Stimulated activated naive CD8-positive, alpha-beta T cell treated with anti-CD3 and anti-CD28 coated beads, Interleukin-15, amount 100 ng/mL, for 72 hours (primary cell): ENCODE measurements around the gene TIPRL.
"Not testable (repeated sequence)": the region's sequence is repeated elsewhere in the genome, so short reads cannot be mapped to it uniquely, and the experiment has no call there.

Experiments used
- ATAC-seq: fragments of 150-1000 bp; cut with Tn5 transposase; 2 replicates; pipeline ENCODE4 v1.10.0; 2021; ENCODE audit warnings: mild to moderate bottlenecking, moderate library complexity
- DNase-seq, 2 donors: peaks; one replicate each; pipeline ENCODE4 v3.0.0; 2021 to 2022
- H3K27ac Mint-ChIP-seq, 2 donors: one replicate each; pipeline ENCODE4 v1.8.0; 2022; ENCODE audit warnings: mild to moderate bottlenecking in 2 of 2, mixed read lengths in 2 of 2, moderate library complexity in 2 of 2
- H3K27me3 Mint-ChIP-seq: one replicate; pipeline ENCODE4 v1.8.0; 2022; ENCODE audit warnings: mixed read lengths
- H3K4me1 Mint-ChIP-seq: one replicate; pipeline ENCODE4 v1.8.0; 2022; ENCODE audit warnings: mild to moderate bottlenecking, mixed read lengths
- H3K4me3 Mint-ChIP-seq, 2 donors: one replicate each; pipeline ENCODE4 v1.8.0; 2022; ENCODE audit warnings: mild to moderate bottlenecking in 2 of 2, mixed read lengths in 2 of 2, moderate library complexity in 1 of 2
- H3K9me3 Mint-ChIP-seq, 2 donors: one replicate each; pipeline ENCODE4 v1.8.0; 2022; ENCODE audit warnings: mixed read lengths in 2 of 2

TIPRL gene

DNA sequence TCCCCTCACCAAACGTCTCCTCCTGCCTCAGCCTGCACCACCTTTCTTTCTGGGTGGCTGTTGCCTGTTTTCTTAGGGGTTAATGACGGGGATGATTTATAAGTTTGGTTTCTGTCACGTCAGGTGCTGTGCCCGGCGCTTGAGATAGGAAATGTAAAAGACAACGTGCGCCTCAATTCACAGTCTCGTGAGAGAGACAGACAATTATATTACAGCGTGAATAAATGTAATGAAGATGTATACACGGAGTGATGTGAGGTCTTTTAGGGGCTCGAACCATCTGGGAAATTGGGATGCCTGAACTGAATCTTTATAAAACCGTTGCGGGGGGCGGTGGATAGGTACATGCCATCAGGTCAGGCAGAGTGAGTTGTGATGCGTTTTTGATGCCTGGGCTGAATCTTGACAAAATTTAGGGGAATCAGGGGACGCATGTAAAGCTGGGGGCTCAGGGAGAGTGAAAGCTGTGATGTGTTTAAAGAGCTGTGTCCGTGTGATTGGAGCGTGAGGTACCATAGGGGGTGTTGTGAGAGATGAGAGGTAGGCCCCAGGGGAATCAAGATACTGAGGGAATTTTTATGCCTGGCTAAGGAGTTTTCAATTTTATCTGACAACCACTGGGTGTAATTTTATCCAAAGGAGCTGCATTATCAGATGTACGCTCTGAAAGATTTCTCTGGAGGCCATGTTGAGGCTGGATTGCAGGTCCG lies 831 bp downstream of the TIPRL start:
- Mint-ChIP-seq H3K9me3 (no peaks in the 10 kb centered on the region), H3K27ac (no peak overlapping the region), H3K4me3 (no peak overlapping the region), H3K27me3 (peaks cover 10% of the 10 kb centered on the region), H3K4me1 (peaks cover 6% of the 10 kb centered on the region)
- peak; percentile 21 for ATAC-seq
- DNase-seq, result peak in 1 of 2 donors; percentile 18

- DNase-seq (no peak), ATAC-seq (no peak)
- Mint-ChIP-seq H3K27ac (no peak overlapping the region), H3K4me3 (no peak overlapping the region), H3K9me3 (no peaks in the 10 kb centered on the region), H3K27me3 (peaks cover 6% of the 10 kb centered on the region), H3K4me1 (peaks cover 6% of the 10 kb centered on the region)
Measured at GRCh38 chr1:168180148-168180524, 1.4 kb downstream of the TIPRL start.

DNA sequence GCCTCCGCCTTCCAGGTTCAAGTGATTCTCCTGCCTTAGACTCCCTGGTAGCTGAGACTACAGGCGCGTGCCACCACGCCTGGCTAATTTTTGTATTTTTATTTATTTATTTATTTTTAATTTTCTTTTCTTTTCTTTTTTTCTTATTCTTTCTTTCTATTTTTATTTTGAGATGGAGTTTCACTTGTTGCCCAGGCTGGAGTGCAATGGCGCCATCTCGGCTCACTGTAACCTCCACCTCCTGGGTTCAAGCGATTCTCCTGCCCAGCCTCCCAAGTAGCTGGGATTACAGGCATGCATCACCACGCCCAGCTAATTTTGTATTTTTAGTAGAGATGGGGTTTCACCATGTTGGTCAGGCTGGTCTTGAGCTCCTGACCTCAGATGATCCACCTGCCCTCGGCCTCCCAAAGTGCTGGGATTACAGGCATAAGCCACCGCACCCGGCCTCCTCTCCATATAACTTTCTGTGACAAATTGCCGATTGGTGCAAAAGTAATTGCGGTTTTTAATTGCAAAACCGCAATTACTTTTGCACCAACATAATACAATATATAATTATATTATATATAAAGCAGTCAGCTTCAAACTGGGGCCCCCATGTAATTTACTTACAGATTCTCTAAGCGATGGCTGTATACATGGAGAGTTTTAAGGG lies 2.4 kb downstream of the TIPRL start:
- DNase-seq, ATAC-seq, H3K4me1 Mint-ChIP-seq, H3K9me3 Mint-ChIP-seq, H3K27me3 Mint-ChIP-seq: not testable (repeated sequence)
- Mint-ChIP-seq H3K27ac (peak overlapping the region in 1 of 2 donors; percentile 89), H3K4me3 (peak overlapping the region; percentile 56 to 68)

DNA sequence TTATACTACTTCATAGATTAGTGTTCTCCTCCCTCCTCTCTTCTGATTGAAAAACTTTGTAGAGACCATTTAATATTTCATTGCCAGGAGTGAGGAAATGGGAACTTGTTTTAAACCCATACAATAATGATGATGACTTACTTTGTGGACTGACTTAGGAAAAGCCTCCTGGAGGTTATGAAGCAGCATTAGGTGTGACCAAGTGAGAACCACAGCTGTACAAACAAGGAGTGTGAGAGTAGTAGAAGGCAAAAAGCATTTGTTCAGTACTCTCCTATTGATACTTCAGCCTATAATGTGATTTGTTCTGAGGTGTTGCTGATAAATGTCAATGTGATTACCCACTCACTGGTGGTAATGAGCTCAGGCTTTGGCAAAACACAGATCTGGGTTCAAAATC lies 8.4 kb downstream of the TIPRL start:
- ATAC-seq, result no peak
- H3K4me1 Mint-ChIP-seq, result peaks cover 6% of the 10 kb centered on the region
- no peaks in the 10 kb centered on the region for H3K27me3 Mint-ChIP-seq
- peak overlapping the region in 1 of 2 donors; percentile 24 for H3K27ac Mint-ChIP-seq
- no peak for DNase-seq
- H3K4me3 Mint-ChIP-seq, result no peak overlapping the region
- H3K9me3 Mint-ChIP-seq, result no peaks in the 10 kb centered on the region

- no peaks in the 10 kb centered on the region for H3K27me3 Mint-ChIP-seq
- no peaks in the 10 kb centered on the region for H3K4me1 Mint-ChIP-seq
- H3K27ac Mint-ChIP-seq, result no peak overlapping the region
- no peak overlapping the region for H3K4me3 Mint-ChIP-seq
- no peak for ATAC-seq
- no peaks in the 10 kb centered on the region for H3K9me3 Mint-ChIP-seq
- DNase-seq, result no peak
Measured at GRCh38 chr1:168190403-168190802, 11.6 kb downstream of the TIPRL start.

- H3K4me1 Mint-ChIP-seq, result no peaks in the 10 kb centered on the region
- H3K4me3 Mint-ChIP-seq, result no peak overlapping the region
- ATAC-seq, result no peak
Measured at GRCh38 chr1:168195199-168196135, 16.7 kb downstream of the TIPRL start.

DNA sequence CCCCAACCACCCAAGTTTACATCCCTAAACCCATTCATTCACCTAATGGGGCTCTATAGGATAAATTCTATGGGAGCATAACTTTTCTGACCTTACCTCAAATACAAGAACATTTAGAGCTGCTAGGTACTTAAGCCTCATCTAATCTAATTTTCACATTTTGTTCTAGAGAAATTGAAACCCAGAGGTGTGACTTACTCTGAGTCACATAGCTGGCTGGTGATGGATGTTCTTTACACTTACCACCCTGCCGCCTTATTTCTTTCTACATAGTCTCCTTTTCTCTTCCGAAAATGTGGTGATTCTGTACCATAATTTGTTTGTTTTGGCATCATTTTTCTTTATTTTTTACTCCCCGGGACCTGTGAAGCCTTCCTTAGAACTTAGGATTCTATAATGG lies 20.3 kb downstream of the TIPRL start:
- no peak for DNase-seq
- Mint-ChIP-seq H3K4me1 (no peaks in the 10 kb centered on the region), H3K4me3 (no peak overlapping the region), H3K27me3 (no peaks in the 10 kb centered on the region), H3K9me3 (no peaks in the 10 kb centered on the region), H3K27ac (no peak overlapping the region)
- no peak for ATAC-seq

More at GRCh38 chr1:168195199-168196135, 16.7 kb downstream of the TIPRL start:
- Mint-ChIP-seq H3K27me3 (no peaks in the 10 kb centered on the region), H3K27ac (peak overlapping the region in 1 of 2 donors; percentile 24), H3K9me3 (no peaks in the 10 kb centered on the region)
- DNase-seq, result no peak

GRCh38 chr1:168202941-168203654 lies 24.3 kb downstream of the TIPRL start:
- Mint-ChIP-seq H3K9me3 (peaks cover 0 to 6% of the 10 kb centered on the region in 2 donors), H3K27me3 (no peaks in the 10 kb centered on the region), H3K27ac (no peak overlapping the region), H3K4me1 (no peaks in the 10 kb centered on the region), H3K4me3 (no peak overlapping the region)
- ATAC-seq, result no peak
- no peak for DNase-seq

- no peaks in the 10 kb centered on the region for H3K4me1 Mint-ChIP-seq
- DNase-seq, result no peak
- no peak for ATAC-seq
- H3K9me3 Mint-ChIP-seq, result peaks cover under 1 to 8% of the 10 kb centered on the region in 2 donors
- H3K27ac Mint-ChIP-seq, result no peak overlapping the region
- no peak overlapping the region for H3K4me3 Mint-ChIP-seq
- H3K27me3 Mint-ChIP-seq, result no peaks in the 10 kb centered on the region
Measured at GRCh38 chr1:168206111-168206510, 27.3 kb downstream of the TIPRL start.

GRCh38 chr1:168207673-168208072 lies 28.9 kb downstream of the TIPRL start:
- H3K4me1 Mint-ChIP-seq, H3K27ac Mint-ChIP-seq: not testable (repeated sequence)

DNA sequence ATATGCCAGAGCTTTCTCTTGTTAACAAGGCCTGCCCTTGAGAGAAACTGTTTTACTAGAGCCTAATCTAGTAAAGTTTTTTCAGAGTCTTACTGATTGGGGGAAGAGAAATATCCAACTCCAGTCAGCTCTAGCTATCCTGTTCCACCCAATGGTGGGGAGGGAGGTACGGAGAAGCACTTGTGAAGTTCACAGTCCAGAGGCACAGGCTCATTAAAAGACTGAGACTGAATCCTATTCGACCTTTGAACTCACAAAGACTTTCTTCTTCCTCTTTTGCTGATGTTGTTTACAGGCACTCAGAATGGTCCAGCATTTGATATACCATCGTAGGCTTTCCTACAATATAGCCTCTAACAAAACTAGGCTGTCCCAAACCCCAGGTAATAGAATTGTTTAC lies 31.6 kb downstream of the TIPRL start:
- Mint-ChIP-seq H3K27ac (no peak overlapping the region), H3K27me3 (no peaks in the 10 kb centered on the region), H3K9me3 (peaks cover 18 to 21% of the 10 kb centered on the region in 2 donors), H3K4me1 (no peaks in the 10 kb centered on the region), H3K4me3 (no peak overlapping the region)
- DNase-seq, result no peak
- no peak for ATAC-seq

More at GRCh38 chr1:168207673-168208072, 28.9 kb downstream of the TIPRL start:
- not testable (repeated sequence) for DNase-seq, H3K27me3 Mint-ChIP-seq, ATAC-seq, H3K4me3 Mint-ChIP-seq
- H3K9me3 Mint-ChIP-seq, result peaks cover 11 to 14% of the 10 kb centered on the region in 2 donors

- Mint-ChIP-seq H3K9me3 (peaks cover 15 to 18% of the 10 kb centered on the region in 2 donors), H3K4me3 (no peak overlapping the region), H3K27me3 (no peaks in the 10 kb centered on the region), H3K4me1 (no peaks in the 10 kb centered on the region), H3K27ac (no peak overlapping the region)
- ATAC-seq, result no peak
- DNase-seq, result no peak
Measured at GRCh38 chr1:168213349-168213748, 34.6 kb downstream of the TIPRL start.

GRCh38 chr1:168216171-168216570 lies 37.4 kb downstream of the TIPRL start:
- ATAC-seq (no peak), DNase-seq (no peak)
- Mint-ChIP-seq H3K27ac (no peak overlapping the region), H3K4me3 (no peak overlapping the region), H3K27me3 (no peaks in the 10 kb centered on the region), H3K4me1 (peaks cover 11% of the 10 kb centered on the region), H3K9me3 (peaks cover 12 to 16% of the 10 kb centered on the region in 2 donors)

GRCh38 chr1:168217664-168218063 lies 38.9 kb downstream of the TIPRL start:
- no peak for ATAC-seq
- H3K27ac Mint-ChIP-seq, result no peak overlapping the region
- H3K4me1 Mint-ChIP-seq, result peaks cover 11% of the 10 kb centered on the region

DNA sequence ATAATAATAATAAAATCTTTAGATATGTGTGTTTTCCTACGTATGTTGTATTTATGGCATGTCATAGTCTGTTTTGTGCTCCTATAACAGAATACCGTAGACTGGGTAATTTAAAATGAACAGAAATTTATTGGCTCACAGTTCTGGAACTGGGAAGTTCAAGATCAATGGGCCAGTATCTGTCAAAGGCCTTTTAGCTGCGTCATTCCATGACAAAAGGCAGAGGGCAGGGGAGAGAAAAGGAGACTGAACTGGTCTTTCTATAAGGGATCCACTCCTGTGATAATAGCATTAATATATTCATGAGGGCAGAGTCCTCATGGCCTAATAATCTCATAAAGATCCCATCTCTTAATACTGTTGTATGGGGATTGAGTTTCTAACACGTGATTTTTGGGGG lies 39.9 kb downstream of the TIPRL start:
- Mint-ChIP-seq H3K4me1 (peaks cover 11% of the 10 kb centered on the region), H3K9me3 (peaks cover 0 to 5% of the 10 kb centered on the region in 2 donors), H3K27me3 (no peaks in the 10 kb centered on the region), H3K4me3 (no peak overlapping the region), H3K27ac (no peak overlapping the region)
- ATAC-seq, result no peak
- no peak for DNase-seq

More at GRCh38 chr1:168217664-168218063, 38.9 kb downstream of the TIPRL start:
- no peak overlapping the region for H3K4me3 Mint-ChIP-seq
- H3K27me3 Mint-ChIP-seq, result no peaks in the 10 kb centered on the region
- DNase-seq, result no peak
- H3K9me3 Mint-ChIP-seq, result peaks cover 7% of the 10 kb centered on the region in 2 donors
